ENCODE results near the gene SLC25A2.
A peak's percentile ranks its signal among the peaks of the same experiment; 100 is the strongest.

SLC25A2 gene

DNA sequence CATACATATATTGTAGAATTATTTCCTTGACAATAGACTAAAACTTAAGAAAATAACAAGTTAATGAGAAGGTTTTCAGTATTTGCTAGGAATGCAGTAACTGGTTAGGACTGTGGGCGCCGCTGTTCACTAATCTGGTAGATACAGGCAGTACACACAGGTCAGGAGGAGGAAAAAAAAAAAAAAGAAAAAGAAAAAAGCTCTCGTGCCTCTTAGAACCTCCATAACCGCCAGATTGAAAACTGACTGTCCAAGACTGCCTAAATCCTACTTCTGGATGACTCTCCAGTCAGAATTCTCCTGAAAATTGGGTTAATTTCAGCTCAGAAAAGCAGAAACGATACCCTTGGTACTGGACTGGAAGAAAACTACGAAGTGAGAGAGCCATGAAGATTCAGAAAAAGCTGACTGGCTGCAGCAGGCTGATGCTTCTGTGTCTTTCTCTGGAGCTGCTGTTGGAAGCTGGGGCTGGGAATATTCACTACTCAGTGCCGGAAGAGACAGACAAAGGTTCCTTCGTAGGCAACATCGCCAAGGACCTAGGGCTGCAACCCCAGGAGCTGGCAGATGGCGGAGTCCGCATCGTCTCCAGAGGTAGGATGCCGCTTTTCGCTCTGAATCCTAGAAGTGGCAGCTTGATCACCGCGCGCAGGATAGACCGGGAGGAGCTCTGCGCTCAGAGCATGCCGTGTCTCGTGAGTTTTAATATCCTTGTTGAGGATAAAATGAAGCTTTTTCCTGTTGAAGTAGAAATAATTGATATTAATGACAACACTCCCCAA lies 26.6 kb upstream of the SLC25A2 start, which contains the start of gene PCDHGA1:
PCDHGA1 (plus strand) TSS at position 216 of the 782 bp plus-strand sequence.
- no peak for TF ChIP-seq EZH2phosphoT487 (IDR thresholded peaks at IDR 0.05; ENCODE audit: borderline replicate concordance, low read length)
- TF ChIP-seq, protein P1, sequence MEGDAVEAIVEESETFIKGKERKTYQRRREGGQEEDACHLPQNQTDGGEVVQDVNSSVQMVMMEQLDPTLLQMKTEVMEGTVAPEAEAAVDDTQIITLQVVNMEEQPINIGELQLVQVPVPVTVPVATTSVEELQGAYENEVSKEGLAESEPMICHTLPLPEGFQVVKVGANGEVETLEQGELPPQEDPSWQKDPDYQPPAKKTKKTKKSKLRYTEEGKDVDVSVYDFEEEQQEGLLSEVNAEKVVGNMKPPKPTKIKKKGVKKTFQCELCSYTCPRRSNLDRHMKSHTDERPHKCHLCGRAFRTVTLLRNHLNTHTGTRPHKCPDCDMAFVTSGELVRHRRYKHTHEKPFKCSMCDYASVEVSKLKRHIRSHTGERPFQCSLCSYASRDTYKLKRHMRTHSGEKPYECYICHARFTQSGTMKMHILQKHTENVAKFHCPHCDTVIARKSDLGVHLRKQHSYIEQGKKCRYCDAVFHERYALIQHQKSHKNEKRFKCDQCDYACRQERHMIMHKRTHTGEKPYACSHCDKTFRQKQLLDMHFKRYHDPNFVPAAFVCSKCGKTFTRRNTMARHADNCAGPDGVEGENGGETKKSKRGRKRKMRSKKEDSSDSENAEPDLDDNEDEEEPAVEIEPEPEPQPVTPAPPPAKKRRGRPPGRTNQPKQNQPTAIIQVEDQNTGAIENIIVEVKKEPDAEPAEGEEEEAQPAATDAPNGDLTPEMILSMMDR (IDR thresholded peaks at IDR 0.05; ENCODE audit: low read depth, low read length, poor library complexity, severe bottlenecking), result peak; percentile 58
- Histone ChIP-seq H3K27me3 (ENCODE audit: control insufficient read depth, low read length) (no peaks in the 10 kb centered on the region), H3K36me3 (ENCODE audit: control insufficient read depth, low read length) (no peaks in the 10 kb centered on the region), H3F3A (ENCODE audit: control insufficient read depth, insufficient read depth) (no peaks in the 10 kb centered on the region), H3K4me2 (ENCODE audit: low read length) (peak within 1 kb of the TSS; percentile 72), H3K4me1 (ENCODE audit: control insufficient read depth, low read length) (peaks cover 40% of the 10 kb centered on the region), H3K27ac (ENCODE audit: low read depth, low read length) (no peak within 1 kb of the TSS), H4K20me1 (ENCODE audit: control insufficient read depth, insufficient read depth, low read depth, low read length) (no peaks in the 10 kb centered on the region), H3K9me3 (ENCODE audit: control insufficient read depth, insufficient read depth, low read length) (peaks cover 16% of the 10 kb centered on the region; the same call in 1 of the 2 replicates), H3K9me2 (replicated peaks; ENCODE audit: control insufficient read depth, low read length) (no peaks in the 10 kb centered on the region), H3K79me2 (ENCODE audit: control insufficient read depth, low read length) (no peaks in the 10 kb centered on the region), H3K4me3 (ENCODE audit: low read length) (peak within 1 kb of the TSS; percentile 69)

- Histone ChIP-seq H3K4me2 (ENCODE audit: low read length) (no peak overlapping the region), H3K4me3 (ENCODE audit: low read length) (no peak overlapping the region), H3K36me3 (ENCODE audit: control insufficient read depth, low read length) (no peaks in the 10 kb centered on the region), H3K9me3 (ENCODE audit: control insufficient read depth, insufficient read depth, low read length) (peaks cover 12% of the 10 kb centered on the region; the same call in 1 of the 2 replicates), H3K4me1 (ENCODE audit: control insufficient read depth, low read length) (peaks cover 26% of the 10 kb centered on the region), H3K27me3 (ENCODE audit: control insufficient read depth, low read length) (no peaks in the 10 kb centered on the region), H3K79me2 (ENCODE audit: control insufficient read depth, low read length) (no peaks in the 10 kb centered on the region), H3F3A (ENCODE audit: control insufficient read depth, insufficient read depth) (no peaks in the 10 kb centered on the region), H3K9me2 (replicated peaks; ENCODE audit: control insufficient read depth, low read length) (no peaks in the 10 kb centered on the region), H4K20me1 (ENCODE audit: control insufficient read depth, insufficient read depth, low read depth, low read length) (no peaks in the 10 kb centered on the region), H3K27ac (ENCODE audit: low read depth, low read length) (no peak overlapping the region)
- no peak for TF ChIP-seq EZH2phosphoT487 (IDR thresholded peaks at IDR 0.05; ENCODE audit: borderline replicate concordance, low read length)
- TF ChIP-seq, protein P1 (IDR thresholded peaks at IDR 0.05; ENCODE audit: low read depth, low read length, poor library complexity, severe bottlenecking), result no peak
Measured at GRCh38 chr5:141328231-141328630, 24.4 kb upstream of the SLC25A2 start.

DNA sequence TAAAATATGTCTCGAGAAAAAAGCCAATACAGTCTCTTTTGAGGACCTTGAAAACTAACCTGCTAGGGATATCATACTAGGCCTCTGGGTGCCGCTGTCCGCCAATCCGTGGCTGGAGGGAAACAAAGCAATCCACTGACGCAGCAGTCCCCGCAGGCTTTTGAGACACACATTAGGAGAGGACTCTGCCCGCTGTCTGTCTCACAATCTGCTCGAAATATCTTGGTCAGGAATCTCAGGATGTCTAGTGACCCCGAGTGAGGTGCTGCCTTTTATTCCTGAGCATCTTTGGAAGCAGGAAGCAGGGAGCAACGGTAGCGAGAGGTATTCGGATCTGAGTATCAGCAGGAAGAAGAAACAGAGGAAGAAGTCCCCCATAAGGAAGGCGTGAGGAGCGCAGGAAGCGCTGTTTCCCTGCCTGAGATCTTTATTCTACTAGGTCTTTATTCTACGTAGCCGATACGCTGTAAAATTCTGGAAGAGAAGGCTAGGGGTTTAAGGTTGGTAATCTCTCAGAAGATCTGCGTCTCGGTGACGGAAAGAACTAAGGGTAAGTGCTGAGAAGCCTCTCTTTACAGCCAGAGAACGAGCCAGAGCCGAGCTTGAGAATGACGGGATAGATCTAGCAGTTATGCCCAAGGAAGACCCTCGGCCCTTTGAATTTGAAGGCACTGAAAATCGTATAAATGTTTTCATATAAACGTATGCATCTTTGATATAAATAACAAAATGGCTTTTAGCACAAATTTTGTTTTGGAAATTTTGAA lies 22.4 kb upstream of the SLC25A2 start:
- Histone ChIP-seq H3K36me3 (ENCODE audit: control insufficient read depth, low read length) (no peaks in the 10 kb centered on the region), H3K4me2 (ENCODE audit: low read length) (peak overlapping the region; percentile 73), H3K27ac (ENCODE audit: low read depth, low read length) (peak overlapping the region; percentile 31; the same call in 1 of the 2 replicates), H3F3A (ENCODE audit: control insufficient read depth, insufficient read depth) (no peaks in the 10 kb centered on the region), H4K20me1 (ENCODE audit: control insufficient read depth, insufficient read depth, low read depth, low read length) (no peaks in the 10 kb centered on the region), H3K9me3 (ENCODE audit: control insufficient read depth, insufficient read depth, low read length) (peaks cover 12% of the 10 kb centered on the region; the same call in 1 of the 2 replicates), H3K4me3 (ENCODE audit: low read length) (peak overlapping the region; percentile 80), H3K79me2 (ENCODE audit: control insufficient read depth, low read length) (no peaks in the 10 kb centered on the region), H3K27me3 (ENCODE audit: control insufficient read depth, low read length) (no peaks in the 10 kb centered on the region), H3K4me1 (ENCODE audit: control insufficient read depth, low read length) (peaks cover 37% of the 10 kb centered on the region), H3K9me2 (replicated peaks; ENCODE audit: control insufficient read depth, low read length) (no peaks in the 10 kb centered on the region)
- TF ChIP-seq, protein P1 (IDR thresholded peaks at IDR 0.05; ENCODE audit: low read depth, low read length, poor library complexity, severe bottlenecking), result peak; percentile 75
- no peak for TF ChIP-seq EZH2phosphoT487 (IDR thresholded peaks at IDR 0.05; ENCODE audit: borderline replicate concordance, low read length)

Data from DOHH2 (cell line).